RCC 7860 (cell line): ENCODE measurements around the gene HSFX4.
"Not testable (repeated sequence)": the region's sequence is repeated elsewhere in the genome, so short reads cannot be mapped to it uniquely, and the experiment has no call there.

ENCODE experiments used
- DNase-seq: peaks from one replicate; pipeline ENCODE4 v3.0.0-alpha.2; 2015; ENCODE audit warnings: low spot score
- FAIRE-seq: peaks from 2 replicates; lab custom pipeline; 2012; peaks lifted over from hg19 to GRCh38; lab: Jason Lieb, UNC

HSFX4 gene

DNA sequence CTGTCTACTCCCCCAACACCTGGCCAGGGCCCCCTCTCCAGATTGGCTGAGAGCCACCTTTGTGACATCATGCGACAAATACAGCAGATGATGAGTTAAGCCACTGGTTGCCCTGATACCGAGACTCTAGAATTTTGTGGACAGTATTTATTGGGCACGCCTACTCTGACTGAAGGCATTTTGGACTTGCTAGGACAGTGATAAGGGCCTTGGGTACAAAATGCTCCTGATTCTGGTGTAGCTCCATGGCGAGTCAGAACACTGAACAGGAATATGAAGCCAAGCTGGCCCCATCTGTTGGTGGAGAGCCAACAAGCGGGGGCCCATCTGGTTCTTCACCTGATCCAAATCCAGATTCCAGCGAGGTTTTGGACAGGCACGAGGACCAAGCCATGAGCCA, at the start of gene HSFX4:
TSS of gene HSFX4 (plus strand) at position 174 of the 400 bp plus-strand sequence. CDS start at position 246, 72 bp downstream.
- FAIRE-seq, DNase-seq: not testable (repeated sequence)

- FAIRE-seq: no peak
Observed at GRCh38 chrX:149881081-149881711, 48.2 kb upstream of the HSFX4 start, which contains the start of gene MAGEA8. MAGEA8 (plus strand) TSS chrX:149881183; CDS start chrX:149884273, 3,090 bp downstream.

DNA sequence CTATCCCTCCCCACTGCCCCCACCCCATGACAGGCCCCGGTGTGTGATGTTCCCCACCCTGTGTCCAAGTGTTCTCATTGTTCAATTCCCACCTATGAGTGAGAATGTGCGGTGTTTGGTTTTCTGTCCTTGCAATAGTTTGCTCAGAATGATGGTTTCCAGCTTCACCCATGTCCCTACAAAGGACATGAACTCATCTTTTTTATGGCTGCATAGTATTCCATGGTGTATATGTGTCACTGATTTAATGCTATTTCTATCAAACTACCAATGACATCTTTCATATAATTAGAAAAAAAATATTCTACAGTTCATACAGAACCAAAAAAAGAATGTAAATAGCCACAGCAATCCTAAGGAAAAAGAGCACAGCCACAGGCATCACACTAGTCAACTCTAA, 38.5 kb upstream of the HSFX4 start:
- DNase-seq, FAIRE-seq: not testable (repeated sequence)

More at GRCh38 chrX:149881081-149881711, 48.2 kb upstream of the HSFX4 start, which contains the start of gene MAGEA8:
- no peak for DNase-seq

GRCh38 chrX:149898554-149898953, 30.8 kb upstream of the HSFX4 start:
- DNase-seq (no peak), FAIRE-seq (no peak)

DNA sequence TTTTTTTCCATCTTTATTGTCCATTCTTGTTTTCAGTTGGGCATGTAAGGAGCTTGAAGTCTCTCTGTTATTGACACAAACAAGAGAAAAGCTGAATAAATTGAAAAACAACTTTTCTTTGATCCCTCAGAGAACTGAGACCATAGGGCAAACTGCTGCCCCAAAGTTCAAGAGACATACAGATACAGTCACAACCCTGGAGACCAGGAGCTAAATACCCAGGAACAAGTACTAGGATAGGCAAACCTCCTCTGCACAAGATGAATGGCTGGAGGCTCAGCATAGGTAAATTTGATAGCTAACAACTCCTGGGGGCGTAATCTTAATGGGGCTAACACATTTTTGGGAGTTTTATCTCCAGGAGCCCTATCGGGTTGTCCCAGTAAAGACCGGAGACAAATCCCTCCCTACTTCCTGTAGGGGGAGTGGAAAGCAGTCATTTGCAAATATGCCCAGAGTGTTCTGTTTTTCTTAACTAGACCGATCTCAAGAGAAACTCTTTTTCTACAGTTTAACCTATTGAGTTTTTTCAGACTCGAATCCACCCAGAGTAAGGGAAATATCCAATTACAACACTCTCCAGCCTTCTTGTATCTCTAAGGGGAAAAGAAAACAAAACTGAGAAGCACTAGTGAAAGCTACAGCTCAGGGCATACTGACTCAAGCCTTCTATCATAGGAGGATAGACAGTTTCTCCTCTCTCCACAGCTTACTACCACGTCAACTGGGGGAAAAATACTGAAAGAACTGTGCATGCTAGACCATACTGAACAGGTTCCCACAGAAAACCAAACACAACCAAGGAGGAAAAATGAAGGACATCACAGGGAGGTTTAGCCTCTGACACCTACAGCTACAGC, 25.3 kb upstream of the HSFX4 start:
- FAIRE-seq: no peak
- no peak for DNase-seq

- FAIRE-seq (no peak), DNase-seq (no peak)
Observed at GRCh38 chrX:149908308-149908707, 21.1 kb upstream of the HSFX4 start.

DNA sequence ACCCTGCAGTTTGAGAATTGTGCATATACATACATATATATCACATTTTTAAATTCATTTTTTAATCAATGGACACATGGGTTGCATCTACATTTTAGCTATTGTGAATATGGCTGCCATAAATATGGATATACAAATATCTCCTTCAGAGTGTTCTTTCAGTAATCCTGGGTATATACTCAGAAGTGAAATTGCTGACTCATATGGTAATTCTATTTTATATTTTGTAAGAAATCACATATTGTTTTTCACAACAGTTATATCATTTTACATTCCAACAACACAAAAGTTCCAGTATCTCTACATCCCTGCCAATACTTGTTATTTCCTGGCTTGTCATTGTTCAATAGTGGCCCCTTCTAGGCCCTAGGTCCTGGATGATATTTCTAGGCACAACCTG, 20.6 kb upstream of the HSFX4 start:
- FAIRE-seq (no peak), DNase-seq (no peak)

DNA sequence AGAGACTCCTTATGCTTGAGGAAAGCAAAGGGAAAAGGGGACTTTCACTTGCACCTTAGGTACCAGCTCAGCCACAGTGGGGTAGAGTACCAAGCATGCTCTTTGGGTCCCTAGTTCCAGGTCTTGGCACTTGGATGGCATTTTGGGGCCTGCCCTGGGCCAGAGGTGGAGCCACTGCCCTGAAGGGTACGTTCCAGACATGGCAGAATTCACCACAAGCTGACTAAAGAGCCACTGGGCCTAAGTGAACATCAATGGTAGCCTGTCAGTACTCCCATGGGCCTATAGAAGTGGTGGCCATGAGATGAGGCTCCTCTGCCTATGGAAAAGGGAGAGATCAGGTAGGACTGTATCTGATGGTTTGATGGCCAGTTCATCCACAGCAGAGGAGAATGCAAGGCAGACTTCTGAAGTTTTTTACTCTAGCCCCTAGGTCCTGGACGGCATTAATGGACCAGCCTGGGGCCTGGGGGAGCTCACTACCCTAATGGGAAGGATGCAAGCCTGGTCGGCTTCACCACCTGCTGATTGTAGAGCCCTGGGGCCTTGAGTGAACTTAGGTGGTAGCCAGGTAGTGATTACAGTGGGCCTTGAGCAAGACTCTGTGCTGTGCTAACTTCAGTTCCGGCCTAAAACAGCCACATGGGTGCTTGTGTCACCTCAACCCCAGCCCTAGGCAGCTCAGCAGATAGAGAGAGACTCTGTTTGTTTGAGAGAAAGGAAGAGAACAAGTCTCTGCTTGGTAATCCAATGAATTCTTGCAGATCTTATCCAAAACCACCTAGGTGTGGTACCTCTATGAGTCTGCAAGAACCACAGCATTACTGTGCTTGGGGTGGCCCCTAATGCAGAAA, 19.8 kb upstream of the HSFX4 start:
- no peak for DNase-seq
- no peak for FAIRE-seq

GRCh38 chrX:149910178-149910695, 19.1 kb upstream of the HSFX4 start:
- no peak for DNase-seq
- no peak for FAIRE-seq

DNA sequence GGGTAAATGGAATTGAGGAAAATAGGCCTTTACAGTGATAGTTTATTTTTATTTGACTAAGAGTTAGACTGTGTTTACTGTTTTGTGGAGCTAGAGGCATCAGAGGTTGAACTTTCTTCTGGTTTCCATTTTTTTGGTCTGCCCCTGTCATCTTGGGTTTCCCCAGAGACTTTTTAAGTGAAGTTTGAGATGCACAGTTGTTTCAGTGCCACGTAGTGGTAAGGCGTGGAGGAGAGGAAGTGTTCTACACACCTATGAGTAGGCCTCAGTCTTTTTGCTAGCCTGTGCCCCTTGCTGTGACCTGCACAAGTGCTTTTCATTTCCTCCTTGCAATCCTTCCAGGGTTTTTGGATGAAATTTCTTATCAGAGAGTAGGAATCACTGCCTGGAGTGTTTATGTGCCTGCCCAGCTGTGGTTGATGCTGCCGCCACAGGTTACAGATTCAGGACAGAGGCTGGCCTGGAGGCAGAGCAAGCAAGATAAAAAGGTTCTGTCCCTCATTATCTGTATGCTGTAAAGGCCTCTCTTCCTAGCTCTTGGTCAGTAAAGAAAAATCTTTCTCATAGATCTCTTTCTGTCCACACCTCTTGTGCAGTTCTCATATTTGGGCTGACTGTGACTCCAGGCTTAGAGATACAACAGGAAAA, 12.5 kb upstream of the HSFX4 start:
- no peak for FAIRE-seq

GRCh38 chrX:149923836-149924235, 5.5 kb upstream of the HSFX4 start:
- FAIRE-seq, DNase-seq: not testable (repeated sequence)

More for the DNA sequence above, 12.5 kb upstream of the HSFX4 start:
- no peak for DNase-seq

- FAIRE-seq, DNase-seq: not testable (repeated sequence)
Observed at GRCh38 chrX:149924434-149924833, 4.9 kb upstream of the HSFX4 start.

- FAIRE-seq: not testable (repeated sequence)
Observed at GRCh38 chrX:149927245-149927963, 2.0 kb upstream of the HSFX4 start.

GRCh38 chrX:149927964-149928258, 1.5 kb upstream of the HSFX4 start:
- FAIRE-seq, DNase-seq: not testable (repeated sequence)

More at GRCh38 chrX:149927245-149927963, 2.0 kb upstream of the HSFX4 start:
- not testable (repeated sequence) for DNase-seq

DNA sequence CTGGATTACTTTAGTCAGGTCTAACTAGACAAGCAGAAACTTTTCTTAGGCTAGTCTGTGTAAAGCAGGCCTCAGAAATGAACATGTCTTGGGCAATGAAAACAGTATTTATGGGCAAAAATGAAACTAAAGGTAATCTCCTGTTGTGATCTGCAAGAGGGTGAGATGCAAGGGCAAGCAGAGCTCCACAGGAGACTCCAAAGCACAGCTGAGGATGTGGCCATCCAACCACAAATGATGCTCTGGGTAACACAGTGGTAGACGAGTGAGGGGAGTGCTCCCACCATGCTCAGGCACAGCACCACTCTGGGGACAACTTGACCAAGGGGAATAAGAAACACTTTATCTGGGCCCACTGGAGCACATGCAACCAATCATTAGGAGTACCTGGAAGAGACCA, 738 bp upstream of the HSFX4 start:
- not testable (repeated sequence) for DNase-seq, FAIRE-seq

GRCh38 chrX:149931355-149931754, 2.0 kb downstream of the HSFX4 start:
- not testable (repeated sequence) for DNase-seq, FAIRE-seq

DNA sequence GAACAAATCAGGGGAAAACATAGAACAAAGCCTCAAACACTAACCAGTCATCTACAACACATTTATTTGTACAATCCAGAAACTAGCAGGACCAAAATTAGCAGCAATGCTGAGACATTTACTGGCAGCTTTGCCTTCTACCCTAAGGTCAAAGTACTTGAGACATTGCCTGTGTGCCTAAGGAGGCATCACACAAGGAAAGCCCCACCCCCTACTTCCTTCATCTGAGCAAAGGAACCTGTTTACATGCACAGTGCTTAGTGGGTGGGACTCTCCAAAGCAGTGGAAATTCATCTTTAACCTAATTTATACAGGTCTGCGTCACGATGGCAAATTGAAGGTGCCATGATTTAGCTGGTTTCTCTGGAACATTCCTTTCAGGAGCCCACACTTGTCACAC, 2.8 kb downstream of the HSFX4 start:
- DNase-seq, FAIRE-seq: not testable (repeated sequence)

GRCh38 chrX:149932970-149933369, 3.6 kb downstream of the HSFX4 start:
- not testable (repeated sequence) for FAIRE-seq, DNase-seq

- not testable (repeated sequence) for FAIRE-seq, DNase-seq
Observed at GRCh38 chrX:149933547-149933946, 4.2 kb downstream of the HSFX4 start.
